HEK293 (cell line): ENCODE measurements around the gene TRAPPC11.

Experiments
- CTCF ChIA-PET: fragments of 350-600 bp; formaldehyde crosslinking; extraction: SDS; loops from one replicate; lab custom pipeline; 2021; ENCODE audit warnings: antibody characterized with exemption; lab: Yijun Ruan, JAX
- POLR2A ChIA-PET: fragments of 300-600 bp; formaldehyde crosslinking; extraction: SDS; loops from one replicate; lab custom pipeline; 2020; ENCODE audit warnings: antibody characterized with exemption, inconsistent platforms; lab: Yijun Ruan, JAX
- H3K27ac ChIP-seq: fragments of 200-500 bp; sonication (Bioruptor generic); 2 replicates; pipeline ENCODE4 v1.5.1; 2014; ENCODE audit warnings: low read depth, low read length, control low read depth, inconsistent platforms; ENCODE audit errors: extremely low read depth
- H3K36me3 ChIP-seq, 2 experiments: fragments of 200-500 bp in 1 of 2; sonication (Bioruptor generic) in 1 of 2; 1 replicate in 1 of 2; 2 replicates in 1 of 2; pipeline ENCODE4 v1.5.1; 2014 to 2017; ENCODE audit warnings: inconsistent platforms in 2 of 2, low read length in 2 of 2; ENCODE audit not compliant: control insufficient read depth in 2 of 2, insufficient read depth in 1 of 2
- H3K4me1 ChIP-seq: fragments of 200-500 bp; sonication (Bioruptor generic); 2 replicates; pipeline ENCODE4 v1.5.1; 2014; ENCODE audit warnings: mild to moderate bottlenecking, low read length, inconsistent platforms; ENCODE audit not compliant: control insufficient read depth, insufficient read depth
- H3K4me3 ChIP-seq: 2 replicates; pipeline ENCODE4 v1.5.1; 2011; ENCODE audit warnings: low read depth, mild to moderate bottlenecking, control low read depth, low read length, moderate library complexity
- H3K9me3 ChIP-seq: fragments of 200-500 bp; sonication (Bioruptor generic); 2 replicates; pipeline ENCODE4 v1.5.1; 2014; ENCODE audit warnings: low read depth, low read length, inconsistent platforms; ENCODE audit not compliant: control insufficient read depth, insufficient read depth
- HOXD13 ChIP-seq: sonication (generic); formaldehyde crosslinking; IDR thresholded peaks from 2 replicates; pipeline ENCODE4 v1.8.0; 2022; ENCODE audit warnings: missing genetic modification reagents, borderline replicate concordance
- MEIS1 ChIP-seq: sonication (generic); formaldehyde crosslinking; IDR thresholded peaks from 2 replicates; pipeline ENCODE4 v1.8.1; 2022; ENCODE audit warnings: missing genetic modification reagents, mild to moderate bottlenecking, borderline replicate concordance
- PATZ1 ChIP-seq: fragments of 450-650 bp; formaldehyde crosslinking; IDR thresholded peaks from 2 replicates; pipeline ENCODE4 v1.5.1; 2016; ENCODE audit warnings: missing biosample characterization, missing genetic modification characterization
- WT1 ChIP-seq: fragments of 450-650 bp; formaldehyde crosslinking; IDR thresholded peaks from 2 replicates; pipeline ENCODE4 v1.5.1; 2016; ENCODE audit warnings: missing biosample characterization, missing genetic modification characterization
- YY2 ChIP-seq: fragments of 450-650 bp; formaldehyde crosslinking; IDR thresholded peaks from 2 replicates; pipeline ENCODE4 v1.5.1; 2016; ENCODE audit warnings: missing biosample characterization, missing genetic modification characterization
- ZBTB44 ChIP-seq: fragments of 450-650 bp; IDR thresholded peaks from 2 replicates; pipeline ENCODE4 v1.5.1; 2018; ENCODE audit warnings: missing biosample characterization, mild to moderate bottlenecking, missing genetic modification characterization
- ZNF112 ChIP-seq: fragments of 450-650 bp; formaldehyde crosslinking; IDR thresholded peaks from 2 replicates; pipeline ENCODE4 v1.5.0; 2017; ENCODE audit warnings: missing biosample characterization, missing genetic modification characterization
- ZNF114 ChIP-seq: fragments of 450-650 bp; formaldehyde crosslinking; IDR thresholded peaks from 2 replicates; pipeline ENCODE4 v1.5.0; 2017; ENCODE audit warnings: missing biosample characterization, missing genetic modification characterization
- ZNF140 ChIP-seq: fragments of 450-650 bp; formaldehyde crosslinking; IDR thresholded peaks from 2 replicates; pipeline ENCODE4 v1.5.1; 2016; ENCODE audit warnings: missing biosample characterization, missing genetic modification characterization
- ZNF157 ChIP-seq: fragments of 450-650 bp; formaldehyde crosslinking; IDR thresholded peaks from 2 replicates; pipeline ENCODE4 v1.5.1; 2016; ENCODE audit warnings: missing biosample characterization, missing genetic modification characterization
- ZNF23 ChIP-seq: fragments of 450-650 bp; formaldehyde crosslinking; IDR thresholded peaks from 2 replicates; pipeline ENCODE4 v1.5.1; 2016; ENCODE audit warnings: missing biosample characterization, missing genetic modification characterization, borderline replicate concordance
- ZNF473 ChIP-seq: fragments of 450-650 bp; formaldehyde crosslinking; IDR thresholded peaks from 2 replicates; pipeline ENCODE4 v1.5.1; 2017; ENCODE audit warnings: missing biosample characterization, missing genetic modification characterization
- ZNF513 ChIP-seq: fragments of 450-650 bp; IDR thresholded peaks from 2 replicates; pipeline ENCODE4 v1.5.1; 2018; ENCODE audit warnings: missing biosample characterization, missing genetic modification characterization
- ZNF626 ChIP-seq: fragments of 450-650 bp; sonication (Bioruptor Pico); formaldehyde crosslinking; IDR thresholded peaks from 2 replicates; pipeline ENCODE4 v1.5.1; 2018; ENCODE audit warnings: missing biosample characterization, missing genetic modification characterization, inconsistent platforms
- ZNF658 ChIP-seq: fragments of 450-650 bp; formaldehyde crosslinking; IDR thresholded peaks from 2 replicates; pipeline ENCODE4; 2016; ENCODE audit warnings: missing biosample characterization, missing genetic modification characterization
- ZNF776 ChIP-seq: fragments of 450-650 bp; formaldehyde crosslinking; IDR thresholded peaks from 2 replicates; pipeline ENCODE4 v1.5.0; 2017; ENCODE audit warnings: missing biosample characterization, missing genetic modification characterization, borderline replicate concordance
- ZSCAN4 ChIP-seq: fragments of 450-650 bp; formaldehyde crosslinking; IDR thresholded peaks from 2 replicates; pipeline ENCODE4 v1.5.1; 2017; ENCODE audit warnings: missing biosample characterization, missing genetic modification characterization
- ZXDB ChIP-seq: fragments of 450-650 bp; formaldehyde crosslinking; IDR thresholded peaks from 2 replicates; pipeline ENCODE4 v1.5.1; 2016; ENCODE audit warnings: missing biosample characterization, missing genetic modification characterization
- TF ChIP-seq, protein P1 (sequence below): fragments of 450-650 bp; formaldehyde crosslinking; IDR thresholded peaks from 2 replicates; pipeline ENCODE4 v1.5.1; 2017; ENCODE audit warnings: missing biosample characterization, missing genetic modification characterization
- TF ChIP-seq, protein P2 (sequence below): fragments of 450-650 bp; formaldehyde crosslinking; IDR thresholded peaks from 2 replicates; pipeline ENCODE4 v1.5.1; 2017; ENCODE audit warnings: missing biosample characterization, missing genetic modification characterization
- TF ChIP-seq, protein P3 (sequence below): fragments of 450-650 bp; formaldehyde crosslinking; IDR thresholded peaks from 2 replicates; pipeline ENCODE4 v1.5.1; 2016; ENCODE audit warnings: missing biosample characterization, missing genetic modification characterization
- TF ChIP-seq, protein P4 (sequence below): fragments of 450-650 bp; formaldehyde crosslinking; IDR thresholded peaks from 2 replicates; pipeline ENCODE4 v1.5.1; 2016; ENCODE audit warnings: missing biosample characterization, missing genetic modification characterization
- TF ChIP-seq, protein P5 (sequence below): fragments of 450-650 bp; formaldehyde crosslinking; IDR thresholded peaks from 2 replicates; pipeline ENCODE4 v1.5.1; 2016; ENCODE audit warnings: missing biosample characterization, missing genetic modification characterization, borderline replicate concordance

Gene TRAPPC11

GRCh38 chr4:183610613-183611012 is 48.5 kb upstream of the TRAPPC11 start (continued):
- TF ChIP-seq PATZ1 (tag by site-specific recombination) (no peak), MEIS1 (CRISPR knock-in tag) (no peak), ZNF114 (no peak), ZNF513 (tag by site-specific recombination) (no peak), ZNF140 (tag by site-specific recombination) (no peak), ZSCAN4 (tag by site-specific recombination) (no peak), ZNF658 (tag by site-specific recombination) (no peak), HOXD13 (CRISPR knock-in tag) (no peak), ZNF23 (no peak), ZNF157 (tag by site-specific recombination) (no peak)
- TF ChIP-seq, protein P1, sequence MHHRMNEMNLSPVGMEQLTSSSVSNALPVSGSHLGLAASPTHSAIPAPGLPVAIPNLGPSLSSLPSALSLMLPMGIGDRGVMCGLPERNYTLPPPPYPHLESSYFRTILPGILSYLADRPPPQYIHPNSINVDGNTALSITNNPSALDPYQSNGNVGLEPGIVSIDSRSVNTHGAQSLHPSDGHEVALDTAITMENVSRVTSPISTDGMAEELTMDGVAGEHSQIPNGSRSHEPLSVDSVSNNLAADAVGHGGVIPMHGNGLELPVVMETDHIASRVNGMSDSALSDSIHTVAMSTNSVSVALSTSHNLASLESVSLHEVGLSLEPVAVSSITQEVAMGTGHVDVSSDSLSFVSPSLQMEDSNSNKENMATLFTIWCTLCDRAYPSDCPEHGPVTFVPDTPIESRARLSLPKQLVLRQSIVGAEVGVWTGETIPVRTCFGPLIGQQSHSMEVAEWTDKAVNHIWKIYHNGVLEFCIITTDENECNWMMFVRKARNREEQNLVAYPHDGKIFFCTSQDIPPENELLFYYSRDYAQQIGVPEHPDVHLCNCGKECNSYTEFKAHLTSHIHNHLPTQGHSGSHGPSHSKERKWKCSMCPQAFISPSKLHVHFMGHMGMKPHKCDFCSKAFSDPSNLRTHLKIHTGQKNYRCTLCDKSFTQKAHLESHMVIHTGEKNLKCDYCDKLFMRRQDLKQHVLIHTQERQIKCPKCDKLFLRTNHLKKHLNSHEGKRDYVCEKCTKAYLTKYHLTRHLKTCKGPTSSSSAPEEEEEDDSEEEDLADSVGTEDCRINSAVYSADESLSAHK (tag by site-specific recombination), result no peak
- TF ChIP-seq, protein P2, sequence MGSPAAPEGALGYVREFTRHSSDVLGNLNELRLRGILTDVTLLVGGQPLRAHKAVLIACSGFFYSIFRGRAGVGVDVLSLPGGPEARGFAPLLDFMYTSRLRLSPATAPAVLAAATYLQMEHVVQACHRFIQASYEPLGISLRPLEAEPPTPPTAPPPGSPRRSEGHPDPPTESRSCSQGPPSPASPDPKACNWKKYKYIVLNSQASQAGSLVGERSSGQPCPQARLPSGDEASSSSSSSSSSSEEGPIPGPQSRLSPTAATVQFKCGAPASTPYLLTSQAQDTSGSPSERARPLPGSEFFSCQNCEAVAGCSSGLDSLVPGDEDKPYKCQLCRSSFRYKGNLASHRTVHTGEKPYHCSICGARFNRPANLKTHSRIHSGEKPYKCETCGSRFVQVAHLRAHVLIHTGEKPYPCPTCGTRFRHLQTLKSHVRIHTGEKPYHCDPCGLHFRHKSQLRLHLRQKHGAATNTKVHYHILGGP, result no peak

DNA sequence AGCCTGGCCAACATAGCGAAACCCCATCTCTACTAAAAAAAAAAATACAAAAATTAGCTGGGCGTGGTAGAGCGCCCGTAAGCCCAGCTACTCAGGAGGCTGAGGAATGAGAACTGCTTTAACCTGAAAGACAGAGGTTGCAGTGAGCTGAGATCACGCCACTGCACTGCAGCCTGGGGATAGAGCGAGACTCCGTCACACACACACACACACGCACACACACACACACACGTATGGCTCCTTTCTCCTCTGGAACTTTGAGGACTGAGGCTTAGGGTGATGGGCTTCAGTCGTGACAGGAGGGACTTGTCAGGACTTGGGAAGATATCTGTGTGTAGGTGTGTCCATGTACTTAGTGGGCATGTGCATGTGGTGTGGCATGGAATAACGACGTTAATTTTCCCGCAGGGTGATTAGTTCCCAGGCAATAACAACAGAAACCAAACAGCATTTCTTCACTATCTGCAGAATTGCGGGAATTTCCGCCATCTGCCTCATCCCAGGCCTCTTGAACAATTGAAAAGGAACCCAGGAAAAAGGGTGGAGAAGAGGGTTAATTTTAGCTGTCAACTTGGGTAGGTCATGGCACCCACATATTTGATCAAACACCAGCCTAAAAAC is 47.8 kb upstream of the TRAPPC11 start:
- ChIA-PET CTCF (no interaction called here), POLR2A (no interaction called here)
- no peak overlapping the region for H3K4me3 ChIP-seq
- H3K36me3 ChIP-seq, result no peaks in the 10 kb centered on the region
- no peaks in the 10 kb centered on the region for H3K4me1 ChIP-seq
- H3K9me3 ChIP-seq, result no peaks in the 10 kb centered on the region
- no peak overlapping the region for H3K27ac ChIP-seq
- TF ChIP-seq ZNF626 (tag by site-specific recombination), result no peak
- TF ChIP-seq ZNF112 (tag by site-specific recombination), result no peak
- no peak for TF ChIP-seq ZNF776 (tag by site-specific recombination)
- TF ChIP-seq, protein P3, sequence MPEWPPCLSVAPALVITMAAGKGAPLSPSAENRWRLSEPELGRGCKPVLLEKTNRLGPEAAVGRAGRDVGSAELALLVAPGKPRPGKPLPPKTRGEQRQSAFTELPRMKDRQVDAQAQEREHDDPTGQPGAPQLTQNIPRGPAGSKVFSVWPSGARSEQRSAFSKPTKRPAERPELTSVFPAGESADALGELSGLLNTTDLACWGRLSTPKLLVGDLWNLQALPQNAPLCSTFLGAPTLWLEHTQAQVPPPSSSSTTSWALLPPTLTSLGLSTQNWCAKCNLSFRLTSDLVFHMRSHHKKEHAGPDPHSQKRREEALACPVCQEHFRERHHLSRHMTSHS (tag by site-specific recombination), result no peak
- TF ChIP-seq, protein P4, sequence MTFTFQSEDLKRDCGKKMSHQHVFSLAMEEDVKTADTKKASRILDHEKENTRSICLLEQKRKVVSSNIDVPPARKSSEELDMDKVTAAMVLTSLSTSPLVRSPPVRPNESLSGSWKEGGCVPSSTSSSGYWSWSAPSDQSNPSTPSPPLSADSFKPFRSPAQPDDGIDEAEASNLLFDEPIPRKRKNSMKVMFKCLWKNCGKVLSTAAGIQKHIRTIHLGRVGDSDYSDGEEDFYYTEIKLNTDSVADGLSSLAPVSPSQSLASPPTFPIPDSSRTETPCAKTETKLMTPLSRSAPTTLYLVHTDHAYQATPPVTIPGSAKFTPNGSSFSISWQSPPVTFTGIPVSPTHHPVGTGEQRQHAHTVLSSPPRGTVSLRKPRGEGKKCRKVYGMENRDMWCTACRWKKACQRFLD (tag by site-specific recombination), result no peak
- TF ChIP-seq ZNF473 (tag by site-specific recombination), result no peak
- TF ChIP-seq, protein P5, sequence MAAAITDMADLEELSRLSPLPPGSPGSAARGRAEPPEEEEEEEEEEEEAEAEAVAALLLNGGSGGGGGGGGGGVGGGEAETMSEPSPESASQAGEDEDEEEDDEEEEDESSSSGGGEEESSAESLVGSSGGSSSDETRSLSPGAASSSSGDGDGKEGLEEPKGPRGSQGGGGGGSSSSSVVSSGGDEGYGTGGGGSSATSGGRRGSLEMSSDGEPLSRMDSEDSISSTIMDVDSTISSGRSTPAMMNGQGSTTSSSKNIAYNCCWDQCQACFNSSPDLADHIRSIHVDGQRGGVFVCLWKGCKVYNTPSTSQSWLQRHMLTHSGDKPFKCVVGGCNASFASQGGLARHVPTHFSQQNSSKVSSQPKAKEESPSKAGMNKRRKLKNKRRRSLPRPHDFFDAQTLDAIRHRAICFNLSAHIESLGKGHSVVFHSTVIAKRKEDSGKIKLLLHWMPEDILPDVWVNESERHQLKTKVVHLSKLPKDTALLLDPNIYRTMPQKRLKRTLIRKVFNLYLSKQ (tag by site-specific recombination), result no peak
- TF ChIP-seq WT1 (tag by site-specific recombination), result no peak
- TF ChIP-seq ZBTB44 (tag by site-specific recombination), result no peak
- no peak for TF ChIP-seq YY2 (tag by site-specific recombination)
- TF ChIP-seq ZXDB (tag by site-specific recombination), result no peak
